Measurements from ENCODE around the gene FAM20B.
"Not testable (repeated sequence)": the region's sequence is repeated elsewhere in the genome, so short reads cannot be mapped to it uniquely, and the experiment has no call there.

The FAM20B gene

GRCh38 chr1:179025125-179025974 lies at the start of gene FAM20B:
TSS of gene FAM20B (plus strand) at chr1:179025894. CDS start at chr1:179043848, 17,954 bp downstream.
- DNase-seq: peak; percentile 92

DNA sequence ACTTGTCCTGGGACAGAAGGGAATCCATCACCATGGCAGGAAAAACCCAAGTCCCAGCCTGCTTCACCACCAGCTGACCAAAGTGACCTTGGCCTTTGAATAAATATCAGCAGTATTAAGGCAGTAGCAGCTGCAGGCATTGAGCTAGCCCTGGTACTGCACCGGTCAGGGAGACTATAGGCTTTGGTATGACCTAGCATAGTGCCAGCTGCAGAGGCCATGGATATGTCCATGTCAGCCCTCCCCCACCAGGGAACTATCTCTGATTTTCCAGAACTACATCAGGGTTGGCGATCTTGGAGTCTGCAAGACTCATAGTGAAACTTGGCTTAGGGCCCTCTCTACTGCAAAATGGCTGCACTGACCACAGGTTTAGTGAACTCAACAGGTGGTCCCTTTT lies 49.2 kb upstream of the FAM20B start:
- DNase-seq: no peak

DNA sequence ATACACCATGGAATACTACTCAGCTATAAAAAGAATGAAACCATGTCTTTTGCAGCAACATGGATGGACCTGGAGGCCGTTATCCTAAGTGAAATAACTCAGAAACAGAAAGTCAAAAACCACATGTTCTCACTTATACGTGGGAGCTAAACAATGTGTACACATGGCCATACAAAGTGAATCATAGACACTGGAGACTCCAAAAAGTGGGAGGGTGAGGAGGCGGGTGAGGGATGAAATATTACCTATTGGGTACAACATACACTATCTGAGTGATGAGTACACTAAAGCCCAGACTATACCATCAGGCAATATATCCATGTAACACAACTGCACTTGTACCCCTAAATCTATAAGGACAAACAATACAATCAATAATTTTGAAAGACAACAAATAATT lies 39.5 kb upstream of the FAM20B start:
- DNase-seq: no peak

- not testable (repeated sequence) for DNase-seq
Measured at GRCh38 chr1:178988198-178988597, 37.5 kb upstream of the FAM20B start.

DNA sequence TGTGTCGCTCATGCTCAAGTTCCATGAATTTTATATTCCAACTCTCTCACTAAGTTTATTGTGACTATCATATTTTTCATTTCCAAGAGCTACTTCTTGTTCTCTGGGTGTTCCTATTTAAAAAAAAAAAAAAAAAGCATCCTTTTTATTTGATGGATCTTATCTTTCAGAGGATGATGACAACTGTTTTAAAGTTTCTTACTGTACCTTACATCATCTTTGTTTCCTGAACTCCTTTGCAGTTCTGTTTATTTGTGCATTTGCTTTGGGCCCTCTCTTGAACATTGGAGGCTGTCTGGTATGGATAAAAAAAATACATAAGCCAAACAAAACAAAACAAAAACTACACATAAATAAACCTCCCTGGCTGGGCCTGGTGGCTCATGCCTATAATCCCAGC lies 32.1 kb upstream of the FAM20B start:
- no peak for DNase-seq

DNA sequence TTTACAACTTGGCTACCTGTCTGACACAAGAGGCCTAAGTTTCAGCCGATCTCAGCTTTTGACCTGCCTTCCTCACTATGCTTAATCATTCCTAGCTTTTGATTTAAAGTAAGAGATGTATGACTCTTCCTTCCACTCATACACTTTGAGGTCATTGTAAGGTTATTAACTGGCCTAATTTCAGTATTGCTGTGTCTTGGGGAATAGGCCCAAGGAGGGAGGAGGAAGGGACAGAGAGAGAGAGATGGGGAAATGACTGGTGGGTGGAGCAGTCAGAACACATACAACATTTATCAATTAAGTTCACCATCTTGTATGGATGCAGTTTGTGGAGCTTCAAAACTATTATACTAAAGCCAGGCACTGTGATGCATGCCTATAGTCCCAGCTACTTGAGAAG lies 28.3 kb upstream of the FAM20B start:
- DNase-seq: no peak

DNA sequence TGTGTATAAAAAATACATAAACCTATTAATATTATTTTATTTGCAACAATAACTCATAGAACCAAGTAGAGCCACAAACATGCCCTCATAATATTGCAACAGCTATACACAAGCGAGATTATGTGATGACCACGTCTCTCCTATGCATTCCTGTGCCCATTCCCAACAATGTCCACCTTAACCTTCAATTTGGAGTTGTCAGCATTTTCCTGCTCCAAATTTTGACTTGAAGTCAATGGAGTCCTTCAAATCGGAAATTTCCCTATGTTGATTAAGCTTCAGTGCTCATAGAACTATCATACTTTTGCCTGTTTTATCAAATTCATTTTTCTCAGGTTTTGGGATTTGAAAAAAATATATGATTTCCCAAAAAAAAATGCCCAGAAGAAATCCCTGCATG lies 27.4 kb upstream of the FAM20B start:
- DNase-seq: no peak

DNA sequence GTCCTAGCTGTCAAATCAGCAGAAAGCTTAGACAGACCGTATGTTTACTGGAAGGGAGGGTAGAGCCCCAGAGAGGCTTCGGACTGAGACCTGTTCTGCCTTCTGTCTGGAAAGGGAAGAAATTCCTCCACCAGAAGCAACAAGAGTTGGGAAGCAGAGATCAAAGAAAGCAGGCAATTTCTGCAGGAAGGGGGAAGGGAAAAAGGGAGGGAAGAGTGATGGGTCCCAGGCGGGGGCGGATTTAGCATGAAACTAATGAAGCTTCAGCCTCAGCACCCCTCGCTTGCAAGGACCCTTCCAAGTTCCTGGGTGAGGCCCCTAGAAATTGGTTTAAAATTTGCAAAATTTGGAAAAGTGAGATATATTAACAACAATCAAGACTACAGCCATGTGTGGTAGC lies 26.6 kb upstream of the FAM20B start:
- no peak for DNase-seq

DNA sequence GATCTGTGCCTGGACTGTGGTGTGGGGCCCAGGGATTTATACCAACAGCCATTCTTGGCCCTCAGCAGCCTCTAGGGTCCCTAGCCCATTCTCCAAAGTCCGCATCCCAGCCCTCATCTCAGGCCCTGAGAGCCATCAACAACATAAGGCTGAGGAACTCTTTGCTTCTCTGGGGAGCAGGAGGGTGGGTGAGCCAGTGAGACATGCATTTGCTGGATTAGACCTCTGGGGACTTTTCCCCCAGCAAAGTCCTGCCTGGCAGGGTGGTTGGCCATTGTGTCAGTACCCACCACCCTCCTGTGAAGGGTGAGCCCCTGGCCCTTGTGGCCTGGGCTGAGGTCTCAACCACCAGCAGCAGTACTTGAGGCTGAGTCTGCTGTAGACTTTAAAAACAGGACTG lies 24.2 kb upstream of the FAM20B start:
- no peak for DNase-seq

DNA sequence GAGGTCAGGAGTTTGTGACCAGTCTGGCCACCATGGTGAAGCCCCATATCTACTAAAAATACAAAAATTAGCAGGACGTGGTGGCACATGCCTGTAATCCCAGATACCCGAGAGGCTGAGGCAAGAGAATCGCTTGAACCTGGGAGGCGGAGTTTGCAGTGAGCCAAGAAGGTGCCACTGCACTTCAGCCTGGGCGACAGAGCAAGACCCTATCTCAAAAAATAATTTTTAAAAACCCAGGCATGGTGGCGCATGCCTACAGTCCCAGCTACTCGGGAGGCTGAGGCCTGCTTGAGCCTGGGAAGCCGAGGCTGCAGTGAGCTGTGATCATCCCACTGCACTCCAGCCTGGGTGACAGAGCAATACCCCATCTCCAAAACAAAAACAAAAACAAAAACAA lies 23.6 kb upstream of the FAM20B start:
- not testable (repeated sequence) for DNase-seq

GRCh38 chr1:179002552-179003345 lies 22.9 kb upstream of the FAM20B start:
- peak; percentile 69 for DNase-seq

DNA sequence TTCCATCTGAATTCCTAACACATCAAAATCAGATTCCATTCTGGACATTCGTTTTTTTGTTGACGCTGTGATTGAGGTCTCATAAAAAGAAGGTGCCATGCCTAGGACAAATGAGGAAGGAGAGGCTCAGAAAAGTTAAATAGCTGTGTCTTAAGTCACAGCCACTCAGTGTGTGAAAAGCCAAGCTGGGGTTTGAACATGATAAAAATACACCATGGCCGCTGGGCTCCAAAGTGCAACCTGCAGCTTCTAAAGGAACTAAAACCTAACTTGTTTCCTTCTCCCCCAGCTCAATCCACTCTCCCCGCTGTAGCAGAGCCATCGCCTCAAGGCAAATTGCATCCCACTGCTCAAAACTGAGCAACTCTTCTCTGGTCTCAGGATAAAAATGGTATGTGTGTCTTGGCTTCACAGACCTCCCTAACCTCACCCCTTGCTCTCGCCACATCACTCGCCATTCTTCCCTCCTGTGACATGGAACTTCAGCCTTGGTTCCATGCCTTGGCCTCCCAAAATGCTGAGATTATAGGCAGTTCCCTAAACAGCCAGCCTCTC lies 22.1 kb upstream of the FAM20B start:
- no peak for DNase-seq

GRCh38 chr1:179007233-179007632 lies 18.5 kb upstream of the FAM20B start:
- no peak for DNase-seq

DNA sequence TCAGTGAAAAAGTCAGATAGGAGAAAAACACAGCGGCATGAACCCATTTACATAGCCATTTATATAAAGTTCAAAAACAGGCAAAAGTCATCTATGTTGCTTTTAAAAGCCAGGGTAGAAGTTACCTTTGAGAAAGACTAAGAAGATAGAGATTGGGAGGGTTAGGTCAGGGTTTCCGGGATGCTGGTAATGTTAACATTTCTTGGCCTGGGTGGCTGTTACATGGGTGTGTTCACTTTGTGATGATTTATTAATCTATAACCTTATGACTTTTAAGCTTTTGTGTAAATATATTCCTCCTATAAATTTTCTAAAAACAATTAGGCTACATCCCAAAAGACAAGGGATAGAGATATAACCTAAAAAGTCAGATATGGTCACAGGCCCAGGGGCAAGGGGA lies 15.0 kb upstream of the FAM20B start:
- no peak for DNase-seq

DNA sequence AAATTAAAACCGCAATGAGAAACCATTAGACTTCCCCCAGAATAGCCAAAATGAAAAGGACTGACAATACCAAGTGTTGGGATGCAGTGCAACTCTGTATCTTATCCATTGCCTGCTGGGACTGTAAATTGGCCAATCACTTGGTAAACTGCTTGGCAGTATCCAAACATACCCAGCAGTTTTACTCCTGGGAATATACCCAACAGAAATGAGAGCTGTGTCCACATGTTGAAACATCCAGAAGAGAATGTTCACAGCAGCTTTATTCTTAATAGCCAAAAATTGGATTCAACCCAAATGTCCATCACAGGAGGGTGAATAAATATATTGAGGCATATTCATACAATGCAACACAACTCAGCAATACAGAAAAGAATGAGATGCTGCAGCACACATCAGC lies 13.7 kb upstream of the FAM20B start:
- DNase-seq: no peak

GRCh38 chr1:179014123-179014522 lies 11.6 kb upstream of the FAM20B start:
- no peak for DNase-seq

DNA sequence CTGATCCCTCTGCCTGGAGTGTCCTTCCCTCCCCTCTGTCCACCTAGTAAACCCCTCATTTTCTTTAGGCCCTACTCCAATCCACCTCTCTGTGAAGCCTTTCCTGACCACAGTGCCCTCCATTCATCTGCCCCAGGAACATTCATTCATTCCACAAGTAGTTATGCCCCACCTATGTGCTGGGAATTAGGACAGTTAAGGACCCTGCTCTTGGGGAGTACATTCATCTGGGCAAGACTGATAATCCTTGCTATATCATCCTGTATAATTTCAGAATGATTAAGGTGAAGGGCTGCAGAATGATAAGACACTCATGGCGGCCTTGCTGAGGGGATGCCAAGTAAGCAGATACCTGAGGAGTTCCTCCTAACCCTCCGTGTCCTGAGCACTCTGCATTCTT lies 10.3 kb upstream of the FAM20B start:
- DNase-seq: no peak

GRCh38 chr1:179016706-179017382 lies 8.8 kb upstream of the FAM20B start:
- DNase-seq: no peak

DNA sequence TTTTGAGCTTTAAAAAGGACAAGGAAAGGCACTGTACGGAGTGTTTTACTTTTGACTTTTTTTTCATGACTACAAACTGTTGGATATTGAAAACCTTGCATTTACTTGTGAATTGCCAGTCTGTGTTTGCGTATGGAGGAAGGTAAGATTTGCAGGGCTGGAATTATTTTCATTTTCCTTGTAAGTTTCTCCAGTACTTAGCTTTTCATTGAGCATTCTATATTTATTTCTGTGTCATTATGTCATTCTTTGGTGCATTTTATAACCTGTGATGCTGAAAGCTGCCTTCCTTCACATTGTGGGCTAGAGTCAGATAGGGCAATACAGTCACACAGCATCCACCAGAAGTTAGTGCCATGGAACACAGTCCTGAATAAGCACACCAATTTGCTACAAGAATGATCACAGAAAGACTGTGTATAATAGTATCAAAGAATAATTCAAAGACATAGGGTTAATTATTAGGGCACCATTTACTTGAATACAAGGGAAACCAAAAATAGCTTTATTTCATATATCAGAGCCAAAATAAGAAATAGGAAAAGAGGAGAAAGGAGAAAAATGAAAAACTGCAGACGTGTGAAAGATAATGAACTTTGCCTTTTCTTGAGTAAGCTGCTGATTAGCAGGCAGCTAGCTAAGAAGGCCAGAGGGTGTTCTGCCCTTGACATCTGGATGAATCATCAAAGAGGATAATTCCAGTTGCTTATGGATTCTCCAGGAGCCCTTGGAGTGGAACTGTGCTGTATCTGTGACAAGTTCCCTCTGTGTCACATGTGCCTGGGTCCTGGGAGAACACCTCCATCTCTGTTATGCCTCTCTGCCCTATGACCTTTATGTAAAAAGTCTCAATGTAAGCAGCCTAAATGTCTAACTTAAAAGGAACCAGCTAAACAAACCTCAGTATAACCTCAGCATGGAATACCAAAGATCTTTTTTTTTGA lies 8.0 kb upstream of the FAM20B start:
- DNase-seq: no peak

DNA sequence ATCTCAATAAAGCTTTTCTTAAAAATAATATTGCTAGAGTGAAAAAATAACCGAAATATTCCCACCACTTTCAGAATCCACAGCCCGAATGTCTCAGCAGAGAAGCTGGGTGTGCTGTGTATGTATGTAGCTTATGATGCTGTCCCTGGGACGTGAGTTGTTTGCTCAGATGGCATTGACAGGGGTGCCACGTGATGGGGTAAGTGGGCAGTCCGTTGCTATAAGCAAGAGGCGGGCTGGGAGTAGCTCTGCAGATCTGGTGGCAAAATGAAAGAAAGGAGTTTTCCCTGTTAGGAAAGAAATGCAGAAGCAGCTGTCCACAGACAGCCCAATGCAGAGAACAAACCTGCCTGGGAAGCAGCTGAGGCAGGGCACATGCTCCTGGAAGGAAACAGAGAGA lies 3.8 kb upstream of the FAM20B start:
- DNase-seq: no peak

DNA sequence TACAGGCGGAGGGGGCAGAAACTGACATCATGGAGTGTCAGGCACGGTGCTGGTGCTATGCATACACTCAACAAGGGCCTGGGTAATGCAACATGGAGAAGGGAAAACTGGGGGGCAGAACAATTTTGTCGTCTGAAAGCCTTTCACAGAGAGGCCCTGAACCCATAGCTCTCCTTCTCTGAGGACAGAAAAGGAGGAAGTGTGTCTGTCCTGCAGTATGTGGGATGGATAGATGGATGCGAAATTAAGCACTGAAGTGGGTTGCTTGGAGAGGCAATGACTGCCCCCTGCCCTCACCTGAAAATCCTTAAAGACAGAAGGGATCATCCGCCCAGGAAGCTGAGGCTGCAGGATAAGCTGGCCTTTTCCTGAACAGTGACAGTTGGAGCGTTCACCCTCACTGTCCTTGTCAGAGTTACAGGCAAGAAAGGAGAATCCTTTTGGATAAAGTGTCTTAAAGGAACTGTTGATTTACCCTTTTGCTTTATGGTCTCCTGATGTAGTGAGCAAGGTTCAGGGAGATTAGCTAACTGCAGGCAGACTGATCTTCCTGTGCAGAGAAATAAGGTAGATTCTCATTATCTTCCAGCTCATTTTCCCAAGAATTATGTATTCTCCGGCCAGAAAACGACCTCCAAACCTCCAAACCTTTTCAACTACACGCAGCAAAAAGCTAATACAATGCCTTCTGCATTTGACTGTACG lies 1.6 kb upstream of the FAM20B start:
- no peak for DNase-seq
